Measurements from ENCODE around the gene SCGB1A1.
A peak's percentile ranks its signal among the peaks of the same experiment; 100 is the strongest.
"Not testable (repeated sequence)": the region's sequence is repeated elsewhere in the genome, so short reads cannot be mapped to it uniquely, and the experiment has no call there.

Gene SCGB1A1, protein sequence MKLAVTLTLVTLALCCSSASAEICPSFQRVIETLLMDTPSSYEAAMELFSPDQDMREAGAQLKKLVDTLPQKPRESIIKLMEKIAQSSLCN

DNA sequence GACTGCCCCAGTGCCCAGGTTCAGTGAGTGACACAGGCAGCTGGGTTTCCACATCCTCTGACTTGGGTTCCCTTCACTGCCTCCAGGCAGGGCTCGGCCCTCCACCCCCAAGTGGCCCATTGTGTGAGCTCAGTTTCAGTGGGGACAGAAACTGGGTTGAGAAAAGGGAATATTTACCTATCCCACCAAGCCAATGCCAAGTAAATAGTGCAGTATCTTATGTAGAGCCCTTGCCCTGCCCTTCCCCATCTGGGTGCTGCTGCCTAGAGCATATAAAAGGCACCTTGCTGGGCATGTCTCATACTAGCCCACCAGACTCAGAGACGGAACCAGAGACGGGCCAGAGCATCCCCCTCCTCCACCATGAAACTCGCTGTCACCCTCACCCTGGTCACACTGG lies at the start of gene SCGB1A1:
SCGB1A1 (plus strand) TSS at position 301 of the 400 bp plus-strand sequence; CDS start at position 364, 63 bp downstream.
- in situ Hi-C loops (cut with HindIII; ENCODE audit: low pct_ligation_motif_present, low pct_unique_long_range_greater_than_20kb, low sequenced_read_pairs) = no loop called here
- DNase-seq = no peak

DNA sequence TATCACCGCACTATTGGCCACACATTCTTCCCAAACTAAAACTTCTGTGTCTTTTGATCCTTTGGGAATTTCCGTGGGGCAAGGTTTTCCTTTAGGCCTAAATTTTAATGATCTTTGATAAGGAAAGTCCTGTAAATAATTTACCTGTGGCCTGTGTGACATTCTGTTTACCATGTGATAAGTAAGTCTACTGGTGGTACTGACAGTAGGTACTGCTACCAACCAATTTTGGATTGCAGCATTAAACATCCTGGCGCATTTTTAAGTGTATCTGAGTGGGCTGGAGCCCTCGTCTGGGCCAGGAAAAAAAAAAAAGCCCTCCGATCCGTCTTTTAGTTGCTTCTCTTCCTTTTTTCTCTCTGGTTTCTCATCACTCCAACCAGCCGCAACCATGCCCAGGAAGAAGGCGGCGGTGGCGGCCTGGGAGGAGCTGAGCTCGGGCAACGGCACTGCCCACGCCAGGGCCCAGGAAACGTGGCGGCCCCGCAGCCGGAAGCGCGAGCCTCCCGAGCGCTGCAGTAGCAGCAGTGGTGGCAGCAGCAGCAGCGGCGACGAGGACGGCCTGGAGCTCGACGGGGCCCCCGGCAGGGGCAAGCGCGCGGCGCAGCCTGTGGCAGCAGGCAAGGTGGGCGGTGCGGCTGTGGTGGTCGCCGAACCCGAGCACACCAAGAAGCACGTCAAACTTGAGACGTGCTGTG lies 47.9 kb upstream of the SCGB1A1 start:
- in situ Hi-C loops (cut with HindIII; ENCODE audit: low pct_ligation_motif_present, low pct_unique_long_range_greater_than_20kb, low sequenced_read_pairs) = no loop called here
- DNase-seq = no peak

DNA sequence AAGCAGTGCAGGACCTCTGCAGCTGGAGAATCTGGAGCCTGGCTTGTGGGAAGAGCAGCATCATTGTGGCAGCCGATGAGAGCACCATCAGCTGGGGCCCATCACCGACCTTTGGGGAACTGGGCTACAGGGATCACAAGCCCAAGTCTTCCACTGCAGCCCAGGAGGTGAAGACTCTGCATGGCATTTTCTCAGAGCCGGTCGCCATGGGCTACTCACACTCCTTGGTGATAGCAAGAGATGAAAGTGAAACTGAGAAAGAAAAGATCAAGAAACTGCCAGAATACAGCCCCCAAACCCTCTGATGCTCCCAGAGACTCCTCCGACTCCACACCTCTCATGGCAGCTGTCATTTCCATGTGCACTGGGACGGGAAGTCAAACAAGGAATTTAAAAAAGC lies 46.0 kb upstream of the SCGB1A1 start:
- DNase-seq = no peak
- in situ Hi-C loops (cut with HindIII; ENCODE audit: low pct_ligation_motif_present, low pct_unique_long_range_greater_than_20kb, low sequenced_read_pairs) = no loop called here

DNA sequence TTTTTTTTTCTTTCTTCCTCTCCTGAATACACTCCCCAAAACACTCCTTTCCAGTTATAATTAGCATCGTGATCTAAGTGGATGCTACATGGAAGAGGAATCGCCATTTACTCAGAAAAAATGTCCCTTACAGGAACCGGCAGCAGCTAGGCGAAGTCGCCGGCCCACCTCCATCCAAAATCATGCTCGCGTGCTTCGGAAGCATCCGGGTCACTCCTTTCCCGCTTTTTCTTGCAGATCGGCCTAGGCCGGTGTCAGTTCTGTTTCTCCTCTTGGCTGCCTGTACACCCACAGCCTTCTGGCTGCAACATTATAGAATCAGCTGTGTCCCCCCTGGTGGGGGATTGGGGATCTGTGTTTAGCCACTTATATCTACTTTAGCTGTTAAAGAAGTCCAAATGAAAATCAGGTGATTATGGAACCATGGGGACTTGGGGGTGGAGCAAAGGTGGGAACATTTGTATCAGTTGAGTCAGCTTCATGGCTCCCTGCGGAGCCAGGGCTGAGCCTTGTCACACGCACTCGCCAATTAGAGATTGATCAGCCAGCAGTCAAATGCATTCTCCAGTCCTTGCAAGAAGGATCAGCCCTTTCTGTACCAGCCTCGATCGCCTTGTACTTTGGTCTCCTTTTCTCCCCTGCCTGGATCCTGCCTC lies 45.2 kb upstream of the SCGB1A1 start:
- in situ Hi-C loops (cut with HindIII; ENCODE audit: low pct_ligation_motif_present, low pct_unique_long_range_greater_than_20kb, low sequenced_read_pairs) = no loop called here
- no peak for DNase-seq

DNA sequence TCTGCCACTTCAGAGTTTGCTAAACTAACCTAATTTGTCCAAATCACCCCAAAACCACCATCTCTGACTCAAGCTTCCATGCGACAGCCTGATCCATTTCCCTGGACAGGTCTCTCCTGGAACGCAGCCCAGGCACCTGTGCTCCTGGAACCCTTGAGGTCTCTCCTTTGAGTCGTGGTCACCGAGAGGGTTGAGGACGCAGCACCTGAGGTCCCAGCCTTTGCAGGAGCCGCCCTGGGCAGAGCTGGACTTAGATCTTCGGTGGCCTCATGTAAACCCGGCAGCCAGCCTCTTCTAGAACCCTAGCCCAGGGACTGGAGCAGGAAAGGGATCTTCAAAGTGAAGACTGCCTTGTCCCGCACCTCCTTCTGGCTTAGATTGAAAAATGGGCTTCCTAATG lies 44.0 kb upstream of the SCGB1A1 start:
- DNase-seq = no peak
- in situ Hi-C loops (cut with HindIII; ENCODE audit: low pct_ligation_motif_present, low pct_unique_long_range_greater_than_20kb, low sequenced_read_pairs) = no loop called here

DNA sequence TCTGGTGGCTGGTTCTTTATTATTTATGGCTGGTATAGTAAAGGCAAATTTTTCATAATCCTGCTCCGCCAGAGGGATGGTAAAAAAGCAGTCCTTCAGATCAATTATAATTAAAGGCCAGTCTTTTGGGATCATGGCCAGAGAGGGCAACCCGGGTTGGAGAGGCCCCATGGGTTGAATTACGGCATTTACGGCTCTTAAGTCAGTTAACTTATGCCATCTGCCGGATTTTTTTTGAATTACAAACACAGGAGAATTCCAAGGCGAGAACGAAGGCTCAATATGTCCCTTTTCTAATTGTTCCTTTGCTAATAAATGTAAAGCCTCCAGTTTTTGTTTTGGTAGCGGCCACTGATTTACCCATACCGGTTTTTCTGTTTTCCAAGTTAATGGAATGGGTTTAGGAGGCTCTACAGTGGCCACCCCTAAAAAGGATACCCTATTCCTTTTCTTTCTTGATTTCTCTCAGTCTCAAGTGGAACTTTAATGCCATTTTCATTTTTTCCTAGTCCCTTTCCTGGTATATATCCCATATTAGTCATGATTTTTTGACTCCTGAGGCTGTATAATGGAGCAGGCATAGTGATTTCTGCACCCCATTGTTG lies 40.3 kb upstream of the SCGB1A1 start:
- DNase-seq = peak; percentile 61
- in situ Hi-C loops (cut with HindIII; ENCODE audit: low pct_ligation_motif_present, low pct_unique_long_range_greater_than_20kb, low sequenced_read_pairs) = not testable (repeated sequence)

DNA sequence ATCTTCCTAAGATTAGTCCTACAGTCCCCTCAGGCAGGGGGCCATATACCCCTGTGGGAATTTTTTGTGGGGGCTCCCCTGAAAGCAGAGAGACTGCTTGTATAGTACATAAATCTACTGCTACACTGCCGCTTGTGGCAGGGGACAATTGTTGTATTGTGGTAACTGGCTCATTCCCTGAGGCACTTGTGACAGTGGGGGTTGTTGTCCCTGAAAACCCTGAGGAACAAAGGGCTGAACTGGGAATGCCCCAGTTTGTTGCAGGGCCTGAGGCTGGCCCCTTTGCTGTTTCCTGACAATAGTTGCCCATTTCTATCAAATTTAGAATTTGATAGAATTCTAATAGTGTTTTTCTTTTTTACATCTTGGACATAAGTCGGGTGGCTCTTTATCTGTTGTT lies 39.2 kb upstream of the SCGB1A1 start:
- DNase-seq; in situ Hi-C loops (cut with HindIII; ENCODE audit: low pct_ligation_motif_present, low pct_unique_long_range_greater_than_20kb, low sequenced_read_pairs): not testable (repeated sequence)

DNA sequence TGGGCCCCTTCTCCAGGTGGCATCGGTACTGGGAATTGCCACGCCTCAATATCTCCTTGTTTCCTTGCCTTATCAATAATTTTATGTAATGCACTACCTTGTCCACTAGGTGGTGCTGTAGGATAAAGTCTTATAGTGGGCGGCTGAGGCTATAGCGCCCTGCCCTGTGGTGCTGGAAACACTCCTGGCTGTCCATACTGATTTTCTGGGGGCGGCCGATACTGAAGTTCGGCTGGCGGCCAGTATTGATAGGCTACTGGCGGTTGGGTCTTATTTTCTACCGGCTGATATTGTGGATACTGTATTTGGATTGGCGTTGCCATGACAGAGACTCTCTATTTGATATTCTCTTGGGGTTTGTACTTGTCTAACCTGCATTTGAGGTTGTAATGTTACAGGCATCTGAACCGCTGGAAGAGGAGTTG lies 38.0 kb upstream of the SCGB1A1 start:
- in situ Hi-C loops (cut with HindIII; ENCODE audit: low pct_ligation_motif_present, low pct_unique_long_range_greater_than_20kb, low sequenced_read_pairs) = not testable (repeated sequence)
- DNase-seq = peak; percentile 73

DNA sequence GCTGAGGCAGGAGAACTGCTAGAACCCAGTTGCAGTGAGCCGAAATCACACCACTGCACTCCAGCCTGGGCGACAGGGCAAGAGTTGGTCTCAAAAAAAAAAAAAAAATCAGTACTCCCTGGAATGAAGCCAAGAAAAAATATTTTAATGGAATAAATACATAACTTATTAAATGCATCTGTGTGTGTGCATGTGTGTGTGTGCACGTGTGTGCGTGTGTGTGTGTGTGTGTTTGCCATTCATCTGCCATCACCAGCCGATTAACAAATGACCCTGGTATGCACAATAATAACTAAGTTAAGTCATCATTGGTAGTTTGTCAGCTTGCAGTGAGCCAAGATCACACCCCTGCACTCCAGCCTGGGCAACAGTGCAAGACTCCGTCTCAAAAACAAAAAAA lies 35.0 kb upstream of the SCGB1A1 start:
- DNase-seq = no peak
- in situ Hi-C loops (cut with HindIII; ENCODE audit: low pct_ligation_motif_present, low pct_unique_long_range_greater_than_20kb, low sequenced_read_pairs) = no loop called here

DNA sequence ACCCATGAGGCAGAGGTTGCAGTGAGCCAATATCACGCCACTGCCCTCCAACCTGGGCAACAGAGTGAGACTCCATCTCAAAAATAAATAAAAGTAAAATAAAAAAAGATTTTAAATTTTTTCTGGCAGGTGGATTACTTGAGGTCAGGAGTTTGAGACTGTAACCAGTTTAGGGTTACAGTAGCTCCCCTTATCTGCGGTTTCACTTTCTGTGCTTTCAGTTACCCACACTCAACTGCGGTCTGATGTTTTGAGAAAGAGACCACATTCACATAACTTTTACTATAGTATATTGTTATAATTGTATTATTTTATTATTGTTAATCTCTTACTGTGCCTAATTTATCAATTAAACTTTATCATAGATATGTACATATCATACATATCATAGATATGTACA lies 32.8 kb upstream of the SCGB1A1 start:
- DNase-seq; in situ Hi-C loops (cut with HindIII; ENCODE audit: low pct_ligation_motif_present, low pct_unique_long_range_greater_than_20kb, low sequenced_read_pairs): not testable (repeated sequence)

DNA sequence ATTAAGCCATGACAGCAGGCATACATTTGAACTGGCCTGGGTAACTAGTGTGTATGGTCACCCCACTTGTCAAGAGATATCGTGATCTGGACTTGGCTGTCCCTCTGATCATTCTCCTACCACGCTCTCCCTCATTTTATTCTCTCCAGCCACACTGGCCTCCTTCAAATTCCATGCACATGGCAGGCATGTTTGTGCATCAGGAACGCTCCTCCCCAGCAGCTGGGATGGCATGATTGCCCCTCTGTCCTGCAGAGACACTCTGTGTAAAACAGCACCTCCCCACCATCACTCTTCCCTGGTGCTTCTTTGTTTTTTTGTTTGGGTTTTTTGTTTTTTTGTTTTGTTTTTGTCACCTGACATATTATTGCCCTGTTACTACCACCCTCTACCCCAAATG lies 31.5 kb upstream of the SCGB1A1 start:
- in situ Hi-C loops (cut with HindIII; ENCODE audit: low pct_ligation_motif_present, low pct_unique_long_range_greater_than_20kb, low sequenced_read_pairs) = no loop called here
- DNase-seq = no peak

DNA sequence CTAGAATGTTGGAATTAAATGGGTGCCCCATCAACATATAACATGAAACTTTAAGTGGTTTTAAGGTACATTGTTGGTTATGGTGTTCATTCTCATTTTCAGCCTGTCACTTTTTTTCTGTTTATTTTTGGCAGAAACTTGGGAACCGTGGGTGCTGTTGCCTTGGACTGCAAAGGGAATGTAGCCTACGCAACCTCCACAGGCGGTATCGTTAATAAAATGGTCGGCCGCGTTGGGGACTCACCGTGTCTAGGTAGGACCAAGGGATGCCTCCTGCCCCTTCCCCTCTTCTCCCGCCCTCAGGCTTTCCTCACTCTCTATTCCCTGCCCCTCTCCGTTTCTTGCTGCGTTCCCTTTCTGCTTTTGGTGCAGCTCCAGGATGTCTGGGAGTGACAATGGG lies 29.8 kb upstream of the SCGB1A1 start:
- in situ Hi-C loops (cut with HindIII; ENCODE audit: low pct_ligation_motif_present, low pct_unique_long_range_greater_than_20kb, low sequenced_read_pairs) = no loop called here
- DNase-seq = no peak

DNA sequence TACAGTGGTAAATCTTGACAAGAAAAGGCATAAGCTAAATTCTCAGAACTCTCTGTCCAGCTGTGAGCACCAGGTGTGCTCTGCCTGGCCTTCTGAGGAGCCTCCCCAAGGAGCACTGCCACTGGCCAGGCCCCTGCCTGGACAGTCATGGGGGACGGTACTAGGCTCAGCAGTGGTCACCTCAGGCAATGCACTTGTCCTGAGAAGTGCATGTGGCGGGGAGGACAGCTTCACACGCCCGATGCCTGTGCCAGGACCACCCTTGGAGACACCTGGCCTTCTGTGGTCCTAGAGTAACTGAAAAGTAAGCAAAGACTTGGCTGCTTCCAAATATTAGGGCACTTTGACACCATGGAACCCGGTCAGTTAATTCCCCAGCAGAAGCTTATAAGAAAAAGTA lies 28.6 kb upstream of the SCGB1A1 start:
- DNase-seq = no peak
- in situ Hi-C loops (cut with HindIII; ENCODE audit: low pct_ligation_motif_present, low pct_unique_long_range_greater_than_20kb, low sequenced_read_pairs) = no loop called here

DNA sequence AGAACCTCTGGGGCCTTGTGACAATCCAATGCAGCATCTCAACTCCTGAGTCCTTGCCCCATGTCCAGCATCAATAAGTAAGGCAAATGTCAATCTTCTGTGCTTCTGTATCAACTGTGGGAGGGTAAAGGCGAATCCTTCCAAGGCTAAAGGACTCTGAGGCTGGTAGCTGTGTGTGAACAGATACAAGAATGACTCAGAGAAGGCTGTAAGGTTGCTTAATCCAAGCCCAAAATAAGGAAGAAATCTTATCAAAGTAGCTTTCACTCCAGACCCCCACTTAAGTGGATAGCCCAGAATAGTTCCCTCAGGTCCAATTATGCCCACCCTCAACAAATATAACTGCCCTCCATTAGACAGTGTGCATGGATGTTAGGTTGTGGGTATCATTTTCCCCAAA lies 28.1 kb upstream of the SCGB1A1 start:
- in situ Hi-C loops (cut with HindIII; ENCODE audit: low pct_ligation_motif_present, low pct_unique_long_range_greater_than_20kb, low sequenced_read_pairs) = no loop called here

DNA sequence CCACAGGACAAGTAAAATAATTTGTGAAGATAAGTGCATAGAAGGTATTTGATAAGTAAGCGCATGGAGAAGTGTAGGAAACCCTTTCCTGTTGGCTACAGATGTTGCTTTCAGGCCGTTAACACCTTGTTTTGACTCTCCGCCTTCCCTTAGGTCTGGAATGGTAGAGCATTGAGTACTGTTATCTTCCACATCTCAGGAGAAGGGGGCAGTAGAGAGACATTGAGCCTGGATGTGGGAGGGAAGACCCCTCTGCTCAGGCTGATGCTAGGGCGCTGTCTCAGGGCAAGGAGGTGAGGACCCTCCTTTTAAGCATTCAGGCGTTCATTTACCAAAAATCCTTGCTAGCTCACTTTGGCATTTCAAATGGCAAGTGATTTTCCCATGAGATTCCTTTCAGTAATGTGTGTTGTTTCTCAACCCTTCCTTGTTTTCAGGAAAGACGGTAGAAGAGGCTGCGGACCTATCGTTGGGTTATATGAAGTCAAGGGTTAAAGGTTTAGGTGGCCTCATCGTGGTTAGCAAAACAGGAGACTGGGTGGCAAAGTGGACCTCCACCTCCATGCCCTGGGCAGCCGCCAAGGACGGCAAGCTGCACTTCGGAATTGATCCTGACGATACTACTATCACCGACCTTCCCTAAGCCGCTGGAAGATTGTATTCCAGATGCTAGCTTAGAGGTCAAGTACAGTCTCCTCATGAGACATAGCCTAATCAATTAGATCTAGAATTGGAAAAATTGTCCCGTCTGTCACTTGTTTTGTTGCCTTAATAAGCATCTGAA lies 27.0 kb upstream of the SCGB1A1 start:
- in situ Hi-C loops (cut with HindIII; ENCODE audit: low pct_ligation_motif_present, low pct_unique_long_range_greater_than_20kb, low sequenced_read_pairs) = no loop called here

More for the DNA sequence above, 28.1 kb upstream of the SCGB1A1 start:
- DNase-seq = no peak

DNA sequence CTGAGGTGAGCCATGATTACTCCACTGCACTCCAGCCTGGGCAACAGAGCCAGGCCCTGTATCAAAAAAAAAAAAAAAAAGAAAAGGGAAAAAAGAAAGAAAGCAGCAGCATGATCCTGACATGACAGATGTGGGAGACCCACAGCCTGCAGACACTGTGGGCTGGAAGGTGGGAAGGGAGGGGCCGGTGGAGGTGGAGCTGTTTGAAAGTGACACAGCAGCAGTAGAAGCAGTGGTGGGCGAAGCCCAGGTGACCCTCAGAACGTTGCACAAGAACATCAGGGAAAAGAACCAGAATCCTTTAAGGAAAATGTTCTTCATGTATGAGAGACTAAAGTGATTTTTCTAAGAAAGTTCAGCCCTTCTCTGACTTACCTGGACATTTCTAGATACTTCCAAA lies 26.3 kb upstream of the SCGB1A1 start:
- DNase-seq = no peak
- in situ Hi-C loops (cut with HindIII; ENCODE audit: low pct_ligation_motif_present, low pct_unique_long_range_greater_than_20kb, low sequenced_read_pairs) = no loop called here

More for the DNA sequence above, 27.0 kb upstream of the SCGB1A1 start:
- no peak for DNase-seq

DNA sequence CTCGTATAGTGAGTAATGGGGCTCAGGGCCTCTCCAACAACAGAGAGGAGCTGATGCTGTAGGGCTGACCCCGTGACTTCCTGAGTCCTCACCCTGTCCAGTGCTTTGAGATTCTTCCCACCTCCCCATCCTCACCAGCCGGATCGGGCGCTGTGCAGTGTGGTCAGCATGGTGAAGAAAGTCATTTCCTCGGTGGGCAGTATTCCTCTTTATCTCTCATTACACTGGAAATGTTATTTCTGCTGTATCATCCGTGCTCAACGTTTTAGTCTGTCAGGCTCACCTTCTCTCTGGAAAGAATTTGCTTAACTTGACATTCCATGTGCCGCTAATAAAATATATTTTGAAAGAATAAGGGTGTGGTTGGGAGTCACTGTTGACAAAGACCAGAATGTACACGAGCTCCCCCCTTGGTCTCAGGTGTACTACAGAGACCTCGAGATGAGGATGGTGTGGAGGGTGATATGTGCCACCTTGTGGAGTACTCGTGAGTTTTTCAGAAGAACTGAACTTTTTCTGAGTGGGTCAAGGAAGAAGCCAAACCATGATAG lies 25.7 kb upstream of the SCGB1A1 start:
- peak; percentile 43 for DNase-seq
- in situ Hi-C loops (cut with HindIII; ENCODE audit: low pct_ligation_motif_present, low pct_unique_long_range_greater_than_20kb, low sequenced_read_pairs) = no loop called here

DNA sequence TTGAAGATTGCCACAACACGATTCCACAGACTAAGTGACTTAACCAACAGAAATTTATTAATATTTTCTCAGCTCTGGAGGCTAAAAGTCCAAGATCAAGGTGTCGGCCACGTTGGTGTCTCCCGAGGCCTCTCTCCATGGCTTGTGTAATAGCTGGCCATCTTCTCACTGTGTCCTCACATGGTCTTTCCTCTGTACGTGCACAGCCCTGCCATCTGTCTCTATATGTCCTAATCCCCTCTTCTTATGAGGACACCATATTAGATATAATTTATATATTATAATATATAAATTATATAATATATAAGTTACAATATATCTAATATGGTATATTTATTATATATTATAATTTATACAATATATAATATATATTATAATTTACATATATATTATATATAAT lies 25.1 kb upstream of the SCGB1A1 start:
- in situ Hi-C loops (cut with HindIII; ENCODE audit: low pct_ligation_motif_present, low pct_unique_long_range_greater_than_20kb, low sequenced_read_pairs) = no loop called here
- DNase-seq = no peak
